ENCODE results near the gene GID4. TPM values are rescaled to one million over a fixed set of nuclear protein-coding genes. Genes with fewer than 3 reads are reported as not detected.
A peak's percentile ranks its signal among the peaks of the same experiment; 100 is the strongest.

GID4 gene
- total and polyA plus RNA-seq, 9 of the 15 experiments (the other 6 are each of a cell fraction or from before 2014, with no cell fraction given): 1.2 to 6.4 (median 3.7) TPM

DNA sequence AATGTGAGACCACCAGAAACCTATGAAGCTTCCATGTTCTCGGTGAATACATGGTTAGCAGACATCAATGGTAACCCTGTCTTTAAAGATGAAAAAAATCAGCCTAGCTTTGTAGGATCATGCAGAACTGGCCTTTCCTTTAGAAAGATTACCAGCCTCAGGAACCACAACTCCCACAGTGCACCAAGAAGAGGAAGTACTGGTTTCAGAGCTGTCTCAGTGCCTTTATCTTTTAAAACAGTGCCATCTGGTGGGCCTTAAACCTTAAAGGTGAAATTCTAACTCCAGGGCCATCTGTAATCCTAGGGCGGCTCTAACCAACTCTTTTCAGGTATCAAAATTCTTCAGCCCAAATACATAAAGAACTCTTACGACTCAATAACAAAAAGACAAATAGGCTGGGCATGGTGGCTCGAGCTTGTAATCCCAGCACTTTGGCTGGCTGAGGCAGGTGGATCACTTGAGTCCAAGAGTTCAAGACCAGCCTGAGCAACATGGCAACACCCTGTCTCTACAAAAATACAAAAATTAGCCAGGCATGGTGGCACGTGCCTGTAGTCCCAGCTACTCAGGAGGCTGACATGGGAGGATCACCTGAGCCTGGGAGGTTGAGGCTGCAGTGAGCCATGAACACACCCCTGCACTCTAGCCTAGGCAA, 5.6 kb upstream of the GID4 start (continued):
- TF ChIP-seq, protein P1, sequence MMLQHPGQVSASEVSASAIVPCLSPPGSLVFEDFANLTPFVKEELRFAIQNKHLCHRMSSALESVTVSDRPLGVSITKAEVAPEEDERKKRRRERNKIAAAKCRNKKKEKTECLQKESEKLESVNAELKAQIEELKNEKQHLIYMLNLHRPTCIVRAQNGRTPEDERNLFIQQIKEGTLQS (IDR thresholded peaks at IDR 0.05): no peak
- TF ChIP-seq, protein P1 (CRISPR knock-in tag; conservative IDR thresholded peaks at IDR 0.05): no peak
- TF ChIP-seq TEAD4 (IDR thresholded peaks at IDR 0.05; ENCODE audit: low read length) (no peak), TEAD4 (CRISPR knock-in tag; IDR thresholded peaks at IDR 0.05; ENCODE audit: borderline replicate concordance) (no peak), ZNF239 (CRISPR knock-in tag; IDR thresholded peaks at IDR 0.05) (no peak), MGA (IDR thresholded peaks at IDR 0.05) (no peak), SMARCA5 (IDR thresholded peaks at IDR 0.05) (no peak), HDAC3 (IDR thresholded peaks at IDR 0.05; ENCODE audit: borderline replicate concordance, partially characterized antibody) (no peak), CTCF (IDR thresholded peaks at IDR 0.05 in 2 of 3, conservative IDR thresholded peaks at IDR 0.05 in 1 of 3; ENCODE audit: insufficient read depth in 2 of 3, low read depth in 1 of 3, low read length in 3 of 3) (peak; percentile 57 to 82 (median 65)), PATZ1 (CRISPR knock-in tag; IDR thresholded peaks at IDR 0.05; ENCODE audit: borderline replicate concordance) (no peak)
